ENCODE results near the gene MYL11.
"Not testable (repeated sequence)": the region's sequence is repeated elsewhere in the genome, so short reads cannot be mapped to it uniquely, and the experiment has no call there.

The MYL11 gene, protein sequence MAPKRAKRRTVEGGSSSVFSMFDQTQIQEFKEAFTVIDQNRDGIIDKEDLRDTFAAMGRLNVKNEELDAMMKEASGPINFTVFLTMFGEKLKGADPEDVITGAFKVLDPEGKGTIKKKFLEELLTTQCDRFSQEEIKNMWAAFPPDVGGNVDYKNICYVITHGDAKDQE
- total RNA-seq = 0.59 to 2.4 (median 0.84) reads per million in 4 donors

DNA sequence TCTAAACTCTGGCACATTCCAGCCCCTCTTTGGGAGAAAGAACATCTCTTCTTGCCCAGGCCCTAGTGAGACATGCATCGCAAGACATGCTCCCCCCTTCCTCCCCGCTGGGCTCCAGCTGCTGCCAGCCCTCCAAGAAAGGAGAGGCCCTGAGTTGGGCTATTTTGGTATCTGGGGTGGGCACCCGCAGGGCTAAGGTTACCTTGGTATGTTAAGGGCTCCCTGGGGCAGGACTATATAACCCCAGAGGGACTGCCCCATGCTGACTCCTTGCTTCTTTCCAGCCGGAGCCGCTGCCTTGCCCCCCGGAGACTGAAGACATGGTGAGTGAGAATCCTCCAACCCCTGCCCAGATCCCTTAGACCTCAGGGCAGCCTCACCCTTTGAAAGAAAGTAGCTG, at the start of gene MYL11:
TSS of gene MYL11 (plus strand) at position 265 of the 400 bp plus-strand sequence. CDS start at position 321, 56 bp downstream.
- no peak for DNase-seq

DNA sequence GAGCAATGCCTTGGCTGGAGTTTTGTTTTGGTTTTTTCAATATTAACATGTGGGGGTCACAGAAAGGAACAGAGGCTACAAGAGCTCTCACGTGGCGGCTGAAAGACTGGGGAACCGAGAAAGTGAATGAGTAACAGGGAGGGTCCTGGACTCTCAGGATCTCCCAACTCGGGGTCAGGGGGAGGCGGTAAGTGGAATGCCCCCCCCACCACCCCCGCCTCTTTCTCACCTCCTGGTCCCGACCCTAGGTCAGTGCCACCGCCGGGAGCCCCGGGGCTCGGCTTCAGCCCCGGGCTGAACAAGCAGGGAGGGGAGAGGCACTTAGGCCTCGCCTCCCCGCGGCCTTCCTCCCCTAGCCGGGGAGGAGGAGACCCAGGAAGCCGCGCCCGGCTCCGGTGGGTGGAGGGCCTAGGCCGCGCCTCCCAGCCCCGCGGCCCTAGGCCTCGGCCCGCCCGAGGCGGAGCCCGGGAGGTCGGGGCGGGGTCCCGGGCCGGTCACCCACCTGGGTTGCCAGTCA, 40.1 kb upstream of the MYL11 start:
- DNase-seq = peak; percentile 76 to 90 (median 78)

DNA sequence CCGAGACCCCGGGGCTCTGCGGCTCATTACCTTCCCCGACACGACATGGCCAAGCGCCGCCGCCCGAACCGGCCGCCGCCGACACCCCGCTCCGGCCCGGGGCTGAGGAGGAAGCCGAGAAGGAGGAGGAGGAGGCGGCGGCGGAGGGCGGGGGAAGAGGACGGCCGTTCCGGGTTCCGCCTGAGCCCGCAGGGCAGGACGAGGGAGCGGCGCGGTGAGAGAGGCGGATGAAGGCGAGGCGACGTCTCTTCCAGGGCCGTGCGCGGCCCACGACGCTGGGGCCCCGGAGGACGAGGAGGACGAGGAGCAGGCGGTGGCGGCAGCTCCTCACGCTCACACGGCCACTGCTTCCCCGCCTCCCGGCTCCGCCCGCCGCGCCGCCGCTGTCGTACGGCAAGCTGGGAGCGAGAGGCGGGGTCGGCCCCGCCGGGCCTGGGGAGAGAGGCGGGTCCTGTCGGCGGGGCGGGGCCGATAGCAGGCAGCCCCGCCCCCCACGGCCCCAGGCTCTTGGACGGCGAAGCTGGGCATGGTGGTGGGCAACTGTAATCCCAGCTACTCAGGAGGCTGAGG, 39.5 kb upstream of the MYL11 start:
- DNase-seq = peak; percentile 69 to 86 (median 73)

DNA sequence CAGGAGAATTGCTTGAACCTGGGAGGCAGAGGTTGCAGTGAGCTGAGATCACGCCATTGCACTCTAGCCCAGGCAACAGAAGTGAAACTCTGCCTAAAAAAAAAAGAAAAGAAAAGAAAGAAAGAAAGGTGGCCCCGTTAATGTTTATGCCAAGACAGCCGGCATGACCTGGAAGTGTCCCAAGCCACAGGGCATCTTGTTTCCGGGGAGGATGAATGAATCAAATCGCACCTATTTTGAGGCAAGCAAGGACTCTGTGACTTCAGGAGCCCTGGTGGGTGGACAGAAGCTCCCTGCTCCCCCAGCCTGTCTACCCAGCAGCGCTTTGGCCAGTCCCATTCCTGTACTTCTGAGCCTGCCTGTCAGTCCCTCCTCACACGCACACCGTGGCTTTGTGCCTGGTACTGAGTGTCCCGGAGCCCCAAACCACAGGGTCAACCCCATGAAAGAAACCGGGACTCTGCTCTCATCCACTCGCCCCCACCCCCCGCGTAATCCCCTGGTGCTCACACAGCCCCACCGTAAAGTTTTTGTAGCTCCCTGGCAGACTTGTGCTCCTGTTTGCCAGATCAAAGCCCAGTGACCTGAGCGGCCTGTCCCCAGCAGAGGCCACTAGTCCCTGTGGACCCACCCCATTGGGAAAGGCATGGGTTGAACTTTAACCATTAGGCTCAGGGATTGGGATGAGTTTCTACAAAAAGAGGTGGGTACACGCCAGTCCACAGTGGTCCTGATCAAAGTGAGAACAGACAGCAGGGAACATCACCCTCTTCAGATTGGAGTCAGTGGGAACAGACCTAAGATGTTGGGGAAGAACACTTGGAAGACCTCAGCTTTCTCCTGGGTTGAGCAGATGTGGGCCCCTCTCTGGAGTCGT, 38.8 kb upstream of the MYL11 start:
- no peak for DNase-seq

DNA sequence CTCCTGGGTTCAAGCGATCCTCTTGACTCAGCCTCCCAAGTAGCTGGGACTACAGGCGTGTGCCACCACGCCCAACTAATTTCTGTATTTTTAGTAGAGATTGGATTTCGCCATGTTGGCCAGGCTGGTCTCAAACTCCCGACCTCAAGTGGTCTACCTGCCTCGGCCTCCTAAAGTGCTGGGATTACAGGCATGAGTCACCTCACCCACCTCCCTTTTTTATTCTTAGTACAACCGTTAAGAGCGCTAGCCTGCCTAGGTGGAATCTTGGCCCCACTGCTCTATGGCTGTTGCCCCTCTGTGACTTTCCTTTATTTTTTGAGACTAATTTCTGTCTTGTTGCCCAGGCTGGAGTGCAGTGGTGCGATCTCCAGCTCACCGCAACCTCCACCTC, 36.6 kb upstream of the MYL11 start:
- DNase-seq = not testable (repeated sequence)

DNA sequence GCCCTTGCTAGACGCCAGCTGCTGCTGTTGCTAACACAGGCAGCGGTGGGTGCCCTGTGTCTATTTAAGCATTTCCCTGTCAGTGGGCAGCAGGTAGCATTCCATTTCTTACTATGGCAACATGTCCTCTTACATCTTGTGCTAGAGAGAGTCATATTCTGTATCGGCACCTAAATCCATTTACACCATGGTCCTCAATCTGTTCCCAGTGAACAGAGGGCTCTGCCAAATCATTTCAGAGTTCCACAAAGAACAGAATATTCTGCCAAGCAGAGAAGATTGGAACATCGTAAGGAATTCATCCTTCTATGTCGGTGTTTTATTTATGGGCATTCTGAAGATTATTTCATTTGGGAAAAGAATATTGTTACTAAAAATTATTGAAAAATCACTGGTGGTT, 35.9 kb upstream of the MYL11 start:
- not testable (repeated sequence) for DNase-seq

DNA sequence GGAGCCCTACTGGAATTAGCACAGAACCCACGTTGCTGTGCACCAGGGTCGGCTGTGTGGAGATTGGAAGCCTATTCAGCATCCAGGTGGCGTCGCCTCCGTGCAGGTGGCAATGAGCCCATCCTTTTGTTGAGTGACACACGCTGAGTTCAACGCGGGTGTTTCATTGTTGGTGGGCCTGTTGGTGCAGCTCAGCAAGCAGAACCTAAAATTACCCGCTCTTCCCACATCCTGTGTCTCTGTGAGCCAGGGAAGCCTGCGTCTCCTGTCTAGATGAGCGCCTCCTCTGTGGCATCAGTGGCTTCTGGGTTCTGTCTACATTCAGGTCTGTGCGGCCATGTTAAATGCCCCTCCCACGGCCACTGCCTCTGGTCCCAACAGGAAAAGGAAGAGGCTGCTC, 34.0 kb upstream of the MYL11 start:
- no peak for DNase-seq

DNA sequence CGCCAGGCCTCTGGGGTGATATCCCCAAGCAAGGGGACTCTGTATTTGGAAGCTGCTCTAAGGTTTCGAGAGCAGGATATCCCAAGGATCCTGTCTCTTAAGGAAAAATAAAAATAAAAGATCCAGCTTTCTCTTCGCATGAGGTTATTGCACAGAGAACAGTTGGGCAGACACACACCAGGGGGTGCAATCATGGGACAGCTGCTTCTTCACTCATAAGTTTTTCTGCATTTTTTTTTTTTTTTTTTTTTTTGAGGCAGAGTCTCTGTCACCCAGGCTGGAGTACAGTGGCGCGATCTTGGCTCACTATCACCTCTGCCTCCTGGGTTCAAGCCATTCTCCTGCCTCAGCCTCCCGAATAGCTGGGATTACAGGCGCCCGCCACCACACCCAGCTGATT, 32.6 kb upstream of the MYL11 start:
- DNase-seq = not testable (repeated sequence)

DNA sequence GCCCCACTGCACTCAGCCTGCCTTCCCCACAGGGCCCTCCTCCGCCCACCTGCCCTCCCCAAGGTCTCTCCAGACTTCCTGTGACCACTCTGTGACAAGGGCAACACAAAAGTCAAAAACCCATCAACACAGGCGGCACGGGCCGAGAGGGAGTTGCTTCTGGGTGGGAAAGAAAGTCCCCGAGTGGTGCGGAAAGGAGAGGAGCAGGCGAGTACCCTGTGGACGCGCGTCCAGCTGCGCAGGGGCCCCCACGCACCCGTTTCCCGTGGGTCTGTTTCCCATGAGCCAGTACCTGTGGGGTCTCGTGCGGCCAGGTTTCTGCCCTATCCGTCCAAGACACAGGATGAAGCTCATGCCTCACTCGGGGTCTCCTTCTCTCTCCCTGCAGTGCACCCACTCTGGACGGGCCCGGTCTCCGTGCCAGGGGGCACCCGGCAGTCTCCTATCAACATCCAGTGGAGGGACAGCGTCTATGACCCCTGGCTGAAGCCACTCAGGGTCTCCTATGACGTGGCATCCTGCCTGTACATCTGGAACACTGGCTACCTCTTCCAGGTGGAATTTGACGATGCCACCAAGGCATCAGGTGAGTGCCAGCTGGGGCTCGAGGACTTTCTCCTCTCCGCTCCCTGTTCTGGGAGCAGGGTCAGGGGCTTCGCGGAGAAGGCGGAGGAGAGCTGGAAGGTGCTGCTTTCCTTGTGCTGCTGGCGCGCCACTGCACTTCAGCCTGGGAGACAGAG, 31.7 kb upstream of the MYL11 start:
- DNase-seq = no peak

DNA sequence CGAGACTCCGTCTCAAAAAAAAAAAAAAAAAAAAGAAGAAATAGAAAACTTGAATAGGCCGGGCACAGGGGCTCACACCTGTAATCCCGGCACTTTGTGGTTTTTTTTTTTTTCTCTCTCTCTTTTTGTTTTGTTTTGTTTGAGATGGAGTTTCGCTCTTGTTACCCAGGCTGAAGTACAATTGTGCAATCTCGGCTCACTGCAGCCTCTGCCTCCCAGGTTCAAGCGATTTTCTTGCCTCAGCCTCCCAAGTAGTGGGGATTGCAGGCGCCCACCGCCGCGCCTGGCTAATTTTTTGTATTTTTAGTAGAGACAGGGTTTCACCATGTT, 31.1 kb upstream of the MYL11 start:
- DNase-seq = not testable (repeated sequence)

DNA sequence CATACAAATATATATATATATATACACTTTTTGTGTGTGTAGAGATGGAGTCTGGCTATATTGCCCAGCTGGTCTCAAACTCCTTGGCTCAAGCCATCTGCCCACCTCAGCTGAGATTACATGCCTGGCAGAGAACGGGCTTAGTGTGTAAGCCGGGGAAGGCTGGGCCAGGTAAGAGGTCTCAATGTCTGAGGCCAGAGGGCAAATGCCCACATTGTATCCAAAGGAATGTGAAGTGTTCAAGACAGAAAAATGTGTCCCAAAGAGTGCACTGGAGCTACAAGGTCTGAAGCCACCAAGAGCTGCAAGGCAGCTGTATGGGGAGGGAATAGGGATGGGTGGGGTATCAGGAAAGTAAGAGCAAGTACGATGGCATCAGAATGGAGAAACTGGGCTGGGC, 28.3 kb upstream of the MYL11 start:
- no peak for DNase-seq

DNA sequence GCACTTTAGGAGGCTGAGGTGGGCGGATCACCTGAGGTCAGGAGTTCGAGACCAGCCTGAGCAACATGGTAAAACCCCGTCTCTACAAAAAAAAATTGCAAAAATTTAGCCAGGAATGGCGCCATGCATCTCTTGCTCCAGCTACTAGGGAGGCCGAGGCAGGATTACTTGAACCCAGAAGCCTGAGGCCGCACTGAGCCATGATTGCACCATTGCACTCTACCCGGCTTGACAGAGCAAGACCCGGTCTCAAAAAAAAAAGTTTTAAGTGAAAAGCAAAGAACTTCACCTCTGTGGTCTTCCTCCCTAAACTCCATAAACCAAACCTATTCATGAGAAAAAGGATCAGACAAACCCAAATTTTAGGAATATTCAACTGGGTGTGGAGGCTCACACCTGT, 26.5 kb upstream of the MYL11 start:
- no peak for DNase-seq

DNA sequence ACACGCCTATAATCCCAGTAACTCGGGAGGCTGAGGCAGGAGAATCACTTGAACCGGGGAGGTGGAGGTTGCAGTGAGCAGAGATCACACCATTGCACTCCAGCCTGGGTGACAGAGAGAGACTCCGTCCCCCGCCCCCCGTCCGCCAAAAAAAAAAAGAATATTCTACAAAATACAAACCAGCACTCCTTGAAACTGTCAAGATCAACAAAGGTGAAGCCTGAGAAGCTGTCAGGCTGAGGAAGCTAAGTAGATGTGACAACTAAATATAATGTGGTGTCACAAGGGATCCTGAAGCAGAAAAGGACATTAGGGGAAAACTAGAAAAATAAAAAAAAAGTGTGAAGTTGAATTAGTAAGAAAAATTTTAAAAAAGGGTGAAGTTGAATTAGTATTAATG, 25.7 kb upstream of the MYL11 start:
- DNase-seq = no peak

DNA sequence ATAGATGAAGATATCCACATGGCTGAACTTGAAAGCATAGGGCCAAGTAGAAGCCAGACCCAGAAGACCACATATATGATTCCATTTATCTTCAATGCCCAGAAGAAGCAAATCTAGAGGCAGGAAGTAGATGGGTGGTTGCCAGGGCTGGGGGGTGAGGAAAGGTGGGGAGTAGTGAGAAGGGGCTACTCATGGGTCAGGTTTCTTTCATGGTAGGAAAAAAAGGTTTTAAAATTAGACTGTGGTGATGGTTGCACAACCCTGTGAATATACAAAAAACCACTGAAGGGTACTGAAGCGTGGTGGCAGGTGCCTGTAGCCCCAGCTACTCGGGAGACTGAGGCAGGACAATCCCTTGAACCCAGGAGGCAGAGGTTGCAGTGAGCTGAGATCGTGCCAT, 24.9 kb upstream of the MYL11 start:
- DNase-seq = no peak

DNA sequence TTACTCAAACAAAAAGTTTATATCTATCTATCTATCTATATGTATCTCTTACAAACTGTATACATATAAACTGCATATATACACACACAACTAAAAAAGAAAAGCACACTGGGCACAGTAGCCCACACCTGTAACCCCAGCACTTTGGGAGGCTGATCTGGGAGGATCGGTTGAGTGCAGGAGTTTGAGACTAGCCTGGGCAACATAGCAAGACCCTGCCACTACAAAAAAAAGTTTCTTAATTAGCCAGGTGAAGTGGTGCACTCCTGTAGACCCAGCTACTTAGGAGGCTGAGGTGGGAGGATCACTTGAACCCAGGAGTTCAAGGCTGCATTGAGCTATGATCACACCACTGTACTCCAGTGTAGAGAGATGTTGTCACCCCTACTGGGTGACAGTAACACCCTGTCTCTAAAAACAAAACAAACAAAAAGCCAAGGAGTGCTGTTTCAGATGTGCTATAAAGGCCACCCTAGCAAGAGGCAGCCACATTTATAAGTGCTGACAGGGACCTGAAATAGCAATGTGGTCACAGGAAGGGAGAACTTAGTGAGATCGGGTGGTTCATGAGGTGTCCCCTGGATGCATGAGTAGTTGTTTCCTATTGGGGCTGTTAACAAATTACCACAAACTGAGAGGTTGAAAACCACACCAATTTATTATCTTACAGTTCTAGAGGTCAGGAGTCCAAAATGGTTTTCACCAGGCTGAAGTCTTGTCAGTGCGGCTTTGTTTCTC, 24.3 kb upstream of the MYL11 start:
- DNase-seq = peak in 1 of 5 donors; percentile 45

DNA sequence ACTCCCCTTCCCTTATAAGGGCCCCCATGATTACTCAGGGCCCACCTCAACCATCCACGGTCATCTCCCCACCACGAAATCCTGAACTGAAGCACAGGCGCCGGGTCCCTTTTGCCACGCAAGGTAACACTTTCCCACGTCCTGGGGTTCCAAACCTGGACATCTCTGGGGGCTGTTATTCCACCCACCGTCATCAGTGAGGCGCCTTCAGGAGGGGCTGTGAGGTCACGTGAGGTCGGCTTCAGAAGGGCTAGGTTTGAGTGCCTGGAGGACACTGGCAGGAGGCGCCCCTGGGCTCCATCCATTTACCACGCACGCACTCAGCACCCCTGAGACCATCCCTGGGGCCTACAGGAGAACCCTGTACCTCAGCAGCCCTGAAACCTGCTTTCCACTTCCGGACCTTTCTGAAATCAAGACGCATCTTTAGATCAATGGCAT, 23.6 kb upstream of the MYL11 start:
- no peak for DNase-seq

DNA sequence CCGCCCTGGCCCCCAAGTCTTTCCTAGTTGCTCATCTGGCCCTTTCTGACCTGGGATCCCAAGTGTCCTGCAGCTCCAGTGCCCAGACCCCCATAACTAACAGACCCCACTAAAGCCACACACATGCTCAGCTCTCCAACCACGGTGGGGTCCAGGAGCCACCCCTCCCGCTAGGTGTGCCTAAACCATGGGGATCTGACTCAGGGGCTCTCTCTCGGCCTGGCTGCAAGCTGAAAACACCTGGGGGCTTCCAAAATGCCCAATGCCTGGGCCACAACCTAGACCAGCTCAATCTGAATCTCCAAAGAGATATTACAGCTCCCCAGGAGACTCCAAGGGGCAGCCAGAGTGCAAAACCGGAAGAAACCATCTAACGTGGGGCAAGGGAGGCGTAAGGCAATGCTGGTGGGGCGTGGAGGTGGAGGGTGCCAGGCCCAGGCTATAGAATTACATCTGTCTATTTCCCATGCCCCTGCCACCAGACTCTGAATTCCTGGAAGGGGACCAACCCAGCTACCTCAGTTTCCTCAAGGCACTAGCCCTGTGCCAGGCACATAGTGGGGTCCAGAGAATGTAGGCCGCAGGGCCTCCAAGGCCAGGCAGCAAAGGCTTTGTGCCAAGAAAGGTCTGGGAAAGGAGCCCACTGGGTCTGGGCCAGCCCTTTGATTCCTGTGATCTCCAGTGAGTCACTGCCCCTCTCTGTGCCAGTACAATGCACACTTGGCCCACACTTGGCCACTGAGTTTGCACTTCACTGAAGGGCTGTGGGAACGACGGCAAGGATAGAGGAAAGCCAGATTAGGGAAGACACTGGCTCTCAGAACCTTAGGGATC, 22.8 kb upstream of the MYL11 start:
- DNase-seq = no peak

DNA sequence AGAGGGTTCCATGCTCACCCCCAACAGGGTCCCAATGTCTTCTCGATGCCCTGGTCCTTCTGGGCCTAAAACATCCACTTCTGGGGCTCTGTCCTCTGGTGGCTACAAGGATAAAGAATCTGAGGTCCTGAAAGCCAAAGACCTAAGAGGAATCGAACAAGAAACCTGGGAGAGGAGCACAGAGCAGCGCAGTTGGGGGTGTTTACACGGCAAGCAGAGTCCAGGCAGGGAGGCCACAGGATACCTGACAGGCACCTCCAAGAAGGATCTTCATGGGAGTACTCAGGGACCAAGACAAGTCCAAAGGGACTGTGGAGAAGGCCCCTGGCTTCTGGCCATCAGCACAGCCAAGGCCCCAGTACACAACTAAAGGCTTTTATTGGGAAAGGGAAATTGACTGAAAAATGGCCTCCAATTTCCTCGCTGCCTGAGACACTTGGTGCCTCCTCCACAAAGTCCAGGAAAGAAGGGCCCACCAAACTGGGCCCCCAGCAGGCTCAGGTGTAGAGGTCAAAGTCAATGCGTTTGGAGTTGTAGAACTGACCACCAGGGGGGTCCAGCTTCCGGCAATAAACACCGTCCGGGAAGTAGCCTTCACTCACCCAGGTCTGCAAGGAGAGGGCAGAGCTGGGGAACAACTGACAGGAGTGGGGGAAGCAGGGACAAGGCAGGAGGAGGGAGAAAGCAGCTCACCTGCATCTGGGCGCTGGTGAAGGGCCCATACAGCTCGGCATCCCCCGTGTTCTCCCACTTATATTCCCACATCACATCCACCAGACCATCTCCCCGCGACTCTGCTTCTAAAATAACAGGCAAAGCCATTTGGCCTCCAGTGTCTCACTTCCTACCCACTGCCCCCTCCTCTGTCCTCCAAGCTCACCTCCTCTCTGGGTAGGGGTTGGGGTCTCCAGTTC, 21.9 kb upstream of the MYL11 start:
- DNase-seq = no peak

DNA sequence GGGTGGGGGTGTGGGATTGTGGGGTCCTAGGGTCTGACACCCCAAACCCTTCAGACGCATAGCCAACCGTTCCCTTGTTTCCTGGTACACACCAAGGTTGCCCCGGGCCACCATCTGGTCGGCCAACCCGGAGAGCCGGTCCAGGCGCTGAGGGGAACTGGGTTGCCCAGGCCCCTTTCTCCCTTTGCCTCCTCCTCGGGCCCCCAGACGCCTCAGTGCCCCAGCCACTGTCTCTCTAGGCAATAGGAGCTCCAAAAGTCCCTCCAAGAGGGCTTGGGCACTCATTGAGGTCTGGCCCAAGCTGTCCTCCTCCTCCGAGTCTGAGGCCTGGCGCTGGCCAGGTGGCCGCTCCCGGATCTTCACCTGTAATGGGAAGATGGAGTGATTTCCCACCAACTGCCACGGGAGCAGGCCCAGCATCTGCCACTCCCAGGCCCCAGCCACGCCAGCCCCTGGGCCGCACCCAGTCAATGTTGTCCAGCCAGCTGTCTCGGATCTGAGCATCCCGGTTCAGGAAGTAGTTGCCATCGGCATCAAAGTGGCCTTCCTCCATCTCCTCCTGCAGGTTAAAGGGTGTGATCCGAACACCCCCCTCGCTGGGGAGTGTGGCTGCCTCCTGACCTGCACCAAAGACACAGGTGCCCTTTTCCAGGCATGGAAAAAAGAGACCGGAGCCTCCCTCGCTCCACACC, 21.0 kb upstream of the MYL11 start:
- DNase-seq = no peak
